ENCODE measurements around the gene RPS6KA4.

DNA sequence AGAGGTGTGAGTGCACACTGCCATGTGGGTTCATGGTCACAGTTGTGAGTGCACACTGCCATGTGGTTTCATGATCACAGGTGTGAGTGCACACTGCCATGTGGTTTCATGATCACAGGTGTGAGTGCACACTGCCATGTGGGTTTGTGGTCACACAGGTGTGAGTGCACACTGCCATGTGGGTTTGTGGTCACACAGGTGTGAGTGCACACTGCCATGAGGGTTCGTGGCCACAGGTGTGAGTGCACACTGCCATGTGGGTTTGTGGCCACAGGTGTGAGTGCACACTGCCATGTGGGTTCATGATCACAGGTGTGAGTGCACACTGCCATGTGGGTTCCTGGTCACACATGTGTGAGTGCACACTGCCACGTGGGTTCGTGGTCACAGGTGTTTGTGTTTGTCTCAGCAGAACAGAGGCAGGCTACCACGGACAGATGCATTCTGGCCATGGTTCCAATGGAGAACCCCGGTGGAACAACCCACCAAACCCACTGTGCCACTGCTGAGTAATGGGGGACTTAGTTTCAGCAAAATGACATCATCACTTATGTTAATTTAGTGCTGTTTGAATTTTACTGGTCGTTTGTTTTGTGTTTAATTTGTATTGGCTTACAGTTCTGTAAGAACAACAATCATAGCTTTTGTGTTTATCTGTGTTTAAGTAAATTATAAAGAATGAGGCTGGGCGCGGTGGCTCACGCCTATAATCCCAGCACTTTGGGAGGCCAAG lies 57.2 kb downstream of the RPS6KA4 start:
- TF ChIP-seq POLR2AphosphoS5 (IDR thresholded peaks at IDR 0.05) (no peak), EP300 (IDR thresholded peaks at IDR 0.05) (no peak)
- TF ChIP-seq, protein P1, sequence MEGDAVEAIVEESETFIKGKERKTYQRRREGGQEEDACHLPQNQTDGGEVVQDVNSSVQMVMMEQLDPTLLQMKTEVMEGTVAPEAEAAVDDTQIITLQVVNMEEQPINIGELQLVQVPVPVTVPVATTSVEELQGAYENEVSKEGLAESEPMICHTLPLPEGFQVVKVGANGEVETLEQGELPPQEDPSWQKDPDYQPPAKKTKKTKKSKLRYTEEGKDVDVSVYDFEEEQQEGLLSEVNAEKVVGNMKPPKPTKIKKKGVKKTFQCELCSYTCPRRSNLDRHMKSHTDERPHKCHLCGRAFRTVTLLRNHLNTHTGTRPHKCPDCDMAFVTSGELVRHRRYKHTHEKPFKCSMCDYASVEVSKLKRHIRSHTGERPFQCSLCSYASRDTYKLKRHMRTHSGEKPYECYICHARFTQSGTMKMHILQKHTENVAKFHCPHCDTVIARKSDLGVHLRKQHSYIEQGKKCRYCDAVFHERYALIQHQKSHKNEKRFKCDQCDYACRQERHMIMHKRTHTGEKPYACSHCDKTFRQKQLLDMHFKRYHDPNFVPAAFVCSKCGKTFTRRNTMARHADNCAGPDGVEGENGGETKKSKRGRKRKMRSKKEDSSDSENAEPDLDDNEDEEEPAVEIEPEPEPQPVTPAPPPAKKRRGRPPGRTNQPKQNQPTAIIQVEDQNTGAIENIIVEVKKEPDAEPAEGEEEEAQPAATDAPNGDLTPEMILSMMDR (IDR thresholded peaks at IDR 0.05) = no peak

All from esophagus muscularis mucosa (tissue), 4 donors.